Mesodermal cell (in vitro differentiated cells): ENCODE measurements around the gene GATB.

ENCODE experiments used
- H3K27ac ChIP-seq: 2 replicates; pipeline ENCODE4 v1.7.0; 2013; ENCODE audit warnings: mild to moderate bottlenecking, low read depth, low read length, moderate library complexity; ENCODE audit not compliant: severe bottlenecking
- H3K36me3 ChIP-seq: 2 replicates; pipeline ENCODE4 v1.7.1; 2013; ENCODE audit warnings: mild to moderate bottlenecking, low read length, moderate library complexity; ENCODE audit not compliant: control insufficient read depth, insufficient read depth
- H3K4me1 ChIP-seq: one replicate; pipeline ENCODE4 v1.7.1; 2013; ENCODE audit warnings: mild to moderate bottlenecking, low read length; ENCODE audit not compliant: insufficient read depth, control insufficient read depth, poor library complexity, severe bottlenecking
- H3K4me3 ChIP-seq: 2 replicates; pipeline ENCODE4 v1.7.0; 2013; ENCODE audit warnings: low read length, control low read depth, mild to moderate bottlenecking; ENCODE audit not compliant: insufficient read depth, poor library complexity, severe bottlenecking; ENCODE audit errors: extremely low read depth
- H3K9me3 ChIP-seq: 2 replicates; pipeline ENCODE4 v1.7.1; 2013; ENCODE audit warnings: mild to moderate bottlenecking, low read length, moderate library complexity; ENCODE audit not compliant: control insufficient read depth
- WGBS, 2 experiments: methylation state at CpG; one replicate each; pipeline ENCODE4 v1.1.5; 2013; ENCODE audit warnings: missing lambda C conversion rate in 2 of 2; ENCODE audit not compliant: insufficient coverage in 2 of 2; 5-methylcytosine and 5-hydroxymethylcytosine counted together

GATB gene

DNA sequence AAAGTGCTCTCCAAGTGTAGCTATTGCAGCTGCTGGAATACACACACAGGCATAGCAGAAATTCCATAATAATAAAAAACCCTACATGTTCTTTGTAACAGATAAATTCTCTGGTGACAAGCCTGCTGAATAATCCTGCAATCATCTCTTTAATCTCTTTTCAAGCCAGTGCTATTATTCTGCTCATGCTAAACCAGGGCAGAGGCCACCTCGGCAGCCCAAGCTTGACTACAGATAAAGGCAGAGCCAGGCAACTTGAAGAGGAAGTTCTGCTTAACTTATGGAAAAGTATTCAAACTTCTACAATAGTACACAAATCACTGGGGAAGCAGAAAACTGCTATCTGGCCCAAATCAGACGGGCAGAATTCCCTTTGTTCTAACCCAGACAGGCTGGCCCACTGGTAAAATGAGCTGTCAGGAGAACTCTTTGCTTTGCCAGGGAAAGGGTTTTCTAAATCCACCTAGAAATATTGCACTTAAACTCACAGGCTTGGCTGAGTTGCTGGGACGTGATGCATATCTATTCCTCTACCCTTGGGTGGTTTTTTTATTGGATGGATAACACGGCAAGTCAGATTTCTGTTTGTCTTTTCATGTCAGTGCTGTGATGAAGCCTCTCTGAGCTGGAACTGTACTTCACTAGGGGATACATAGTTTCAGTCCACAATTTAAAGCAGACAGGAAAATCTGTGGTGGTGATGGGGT, 70.5 kb downstream of the GATB start:
- Histone ChIP-seq H3K27ac (peak overlapping the region; percentile 68), H3K4me3 (no peak overlapping the region)
- 63% methylated on average over 2 of the region's 4 CpGs; no CpG with 5 or more reads in 1 of the 2 experiments for whole genome bisulfite sequencing, 2 experiments

GRCh38 chr4:151689211-151689991, 71.4 kb downstream of the GATB start:
- H3K36me3 ChIP-seq, result no peaks in the 10 kb centered on the region
- no peaks in the 10 kb centered on the region for H3K9me3 ChIP-seq
- no peak overlapping the region for H3K4me3 ChIP-seq
- peaks cover 53% of the 10 kb centered on the region for H3K4me1 ChIP-seq
- H3K27ac ChIP-seq, result peak overlapping the region; percentile 68
- WGBS, 2 experiments, result 89 to 98% methylated on average over 7 to 8 of the region's 10 CpGs

More for the DNA sequence above, 70.5 kb downstream of the GATB start:
- H3K4me1 ChIP-seq, result peaks cover 53% of the 10 kb centered on the region
- no peaks in the 10 kb centered on the region for H3K9me3 ChIP-seq
- no peaks in the 10 kb centered on the region for H3K36me3 ChIP-seq

- Histone ChIP-seq H3K4me3 (no peak overlapping the region), H3K9me3 (no peaks in the 10 kb centered on the region), H3K36me3 (no peaks in the 10 kb centered on the region), H3K27ac (peak overlapping the region; percentile 63), H3K4me1 (peaks cover 51% of the 10 kb centered on the region)
Measured at GRCh38 chr4:151688785-151689043, 72.1 kb downstream of the GATB start.

- H3K9me3 ChIP-seq, result no peaks in the 10 kb centered on the region
- peak overlapping the region; percentile 63 for H3K27ac ChIP-seq
- H3K4me1 ChIP-seq, result peaks cover 46% of the 10 kb centered on the region
- peaks cover 3% of the 10 kb centered on the region for H3K36me3 ChIP-seq
- 58 to 64% methylated on average over 13 of the region's 14 CpGs for WGBS, 2 experiments
- H3K4me3 ChIP-seq, result no peak overlapping the region
Measured at GRCh38 chr4:151688003-151688784, 72.6 kb downstream of the GATB start.

- no peak overlapping the region for H3K27ac ChIP-seq
- no peak overlapping the region for H3K4me3 ChIP-seq
- H3K36me3 ChIP-seq, result peaks cover 8% of the 10 kb centered on the region
- peaks cover 42% of the 10 kb centered on the region for H3K4me1 ChIP-seq
- no peaks in the 10 kb centered on the region for H3K9me3 ChIP-seq
- WGBS, 2 experiments, result 78 to 92% methylated on average over 7 of the region's 11 CpGs
Measured at GRCh38 chr4:151687021-151687640, 73.7 kb downstream of the GATB start.

GRCh38 chr4:151685303-151685702, 75.5 kb downstream of the GATB start:
- Histone ChIP-seq H3K9me3 (no peaks in the 10 kb centered on the region), H3K4me1 (peaks cover 29% of the 10 kb centered on the region), H3K4me3 (no peak overlapping the region), H3K27ac (no peak overlapping the region), H3K36me3 (peaks cover 14% of the 10 kb centered on the region)
- 92 to 100% methylated on average over 4 of the region's 5 CpGs for WGBS, 2 experiments

DNA sequence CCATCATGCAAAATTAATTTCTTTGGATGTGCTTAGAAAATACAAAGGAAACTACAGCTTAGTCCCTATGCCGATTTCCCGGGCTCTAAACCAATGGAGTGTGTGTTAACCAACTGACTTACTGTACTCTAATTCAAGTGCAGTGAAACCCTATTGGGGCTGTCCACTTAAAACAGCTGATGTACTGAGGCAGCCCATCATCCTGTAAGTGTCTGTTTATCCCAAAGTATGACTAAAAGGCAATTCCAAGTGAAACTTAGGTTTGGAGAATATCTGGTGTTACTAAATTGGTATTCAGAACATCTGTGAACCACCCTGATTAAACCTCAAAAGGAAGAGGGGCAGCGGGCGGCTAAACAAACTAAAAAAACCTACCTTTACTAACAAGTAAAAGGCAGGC, 79.7 kb downstream of the GATB start:
- Histone ChIP-seq H3K4me1 (no peaks in the 10 kb centered on the region), H3K9me3 (no peaks in the 10 kb centered on the region), H3K36me3 (peaks cover 14% of the 10 kb centered on the region), H3K27ac (no peak overlapping the region), H3K4me3 (no peak overlapping the region)
- WGBS, 2 experiments, result 100% methylated on average over 2 to 3 of the region's 4 CpGs

GRCh38 chr4:151679231-151679630, 81.6 kb downstream of the GATB start:
- no peak overlapping the region for H3K27ac ChIP-seq
- H3K36me3 ChIP-seq, result peaks cover 14% of the 10 kb centered on the region
- H3K4me1 ChIP-seq, result peaks cover 11% of the 10 kb centered on the region
- no peaks in the 10 kb centered on the region for H3K9me3 ChIP-seq
- WGBS, 2 experiments, result 83 to 91% methylated on average over 7 to 8 of the region's 8 CpGs
- no peak overlapping the region for H3K4me3 ChIP-seq

DNA sequence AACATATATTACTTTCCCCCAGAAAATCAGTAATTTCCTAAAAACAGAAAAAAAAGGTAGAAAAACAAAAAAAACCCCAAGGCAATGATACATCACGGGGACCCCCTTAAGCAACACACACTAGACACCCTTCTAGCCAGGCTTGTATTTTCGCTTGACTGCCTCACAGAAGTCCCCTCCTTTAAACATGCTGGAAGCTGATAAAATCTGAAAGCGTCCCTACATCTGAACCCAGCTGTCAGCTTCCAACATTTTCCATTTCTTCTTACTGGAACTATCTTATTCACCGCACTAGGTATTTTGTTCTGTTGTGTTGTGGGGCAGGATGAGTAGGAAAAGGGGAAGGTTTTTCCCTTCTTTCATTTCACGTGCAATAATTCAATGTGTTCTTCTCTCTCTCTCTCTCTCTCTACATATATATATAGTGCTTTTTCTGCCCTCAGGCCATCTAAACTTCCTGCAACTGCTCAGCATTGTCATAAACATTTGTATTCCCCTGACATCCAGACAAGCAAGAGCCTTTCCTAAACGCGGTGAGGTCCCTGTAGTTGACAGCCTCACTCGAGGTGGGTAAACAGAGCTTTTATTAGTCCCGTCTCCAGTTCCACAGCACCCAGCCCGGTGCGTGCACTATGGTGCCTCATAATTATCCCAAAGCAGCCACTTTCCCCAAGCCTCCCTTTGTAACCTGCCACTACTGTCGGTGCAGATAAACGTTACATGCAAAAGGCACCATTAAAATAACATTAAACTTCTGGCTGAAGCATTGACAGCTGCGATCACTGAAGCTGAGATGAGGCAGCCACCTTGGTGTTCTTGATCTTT, 82.5 kb downstream of the GATB start:
- no peak overlapping the region for H3K27ac ChIP-seq
- peaks cover 11% of the 10 kb centered on the region for H3K4me1 ChIP-seq
- WGBS, 2 experiments, result 82 to 91% methylated on average over 7 to 11 of the region's 14 CpGs
- no peak overlapping the region for H3K4me3 ChIP-seq
- H3K36me3 ChIP-seq, result peaks cover 11% of the 10 kb centered on the region
- no peaks in the 10 kb centered on the region for H3K9me3 ChIP-seq

DNA sequence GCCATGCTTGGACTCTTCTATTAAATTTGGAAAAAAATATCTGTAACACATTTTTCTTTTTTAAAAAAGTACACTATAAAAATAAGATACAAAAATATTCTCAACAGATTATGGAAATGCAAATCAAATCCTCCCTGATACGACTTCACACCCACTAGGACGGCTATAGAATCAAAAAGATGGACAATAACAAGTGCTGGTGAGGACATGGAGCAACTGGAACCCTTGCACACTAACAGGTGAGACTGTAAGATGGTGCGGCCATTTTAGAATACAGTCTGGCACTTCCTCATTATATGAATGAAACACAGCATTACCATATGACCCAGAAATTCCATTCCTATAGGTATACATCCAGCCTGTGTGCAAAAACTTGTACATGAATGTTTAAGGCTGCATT, 83.6 kb downstream of the GATB start:
- Histone ChIP-seq H3K4me3 (no peak overlapping the region), H3K36me3 (peaks cover 6% of the 10 kb centered on the region), H3K4me1 (peaks cover 21% of the 10 kb centered on the region), H3K27ac (no peak overlapping the region), H3K9me3 (no peaks in the 10 kb centered on the region)
- WGBS, 2 experiments, result 86 to 100% methylated on average over 1 of the region's 3 CpGs
